Right lobe of liver (tissue), 4 donors: ENCODE measurements around the gene STON2.

Experiments used
- POLR2A ChIP-seq: fragments of 450-650 bp; IDR thresholded peaks from one replicate; pipeline ENCODE4 v1.6.1; 2017; ENCODE audit warnings: antibody characterized with exemption, mild to moderate bottlenecking
- TF ChIP-seq, protein P1 (sequence below), 4 donors: fragments of 200-600 bp in 3 of 4; fragments of 450-650 bp in 1 of 4; IDR thresholded peaks; one replicate each; pipeline versions ENCODE4 v1.5.1 to v1.8.0; 2016 to 2022; ENCODE audit warnings: antibody characterized with exemption in 4 of 4, mild to moderate bottlenecking in 2 of 4
- donor health status: DM: no; HTN: no; CAD: no.
- donor health status: DM: no; HTN: no; CAD: no.
- donor health status: DM: no; HTN: yes; CAD: no.

DNA sequence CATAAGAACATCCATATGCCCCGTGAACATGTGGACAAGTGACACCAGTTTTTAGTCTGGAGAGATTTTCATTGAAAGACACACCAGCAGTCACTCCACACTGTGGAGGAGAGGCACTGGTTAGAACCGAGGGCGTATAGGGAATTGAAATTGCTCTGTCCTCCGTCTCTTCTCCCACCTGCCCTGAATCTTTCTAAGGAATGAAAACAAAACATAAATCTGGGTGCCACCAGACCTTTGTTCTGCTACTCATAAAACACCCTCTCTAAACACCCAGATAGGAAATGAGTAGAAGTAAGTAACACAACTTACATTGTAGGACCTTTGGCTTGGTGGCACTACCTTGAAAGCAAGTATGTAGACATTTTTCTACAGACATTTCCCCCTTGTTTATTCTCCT lies 37.1 kb upstream of the STON2 start:
- TF ChIP-seq POLR2A: no peak
- TF ChIP-seq, protein P1, sequence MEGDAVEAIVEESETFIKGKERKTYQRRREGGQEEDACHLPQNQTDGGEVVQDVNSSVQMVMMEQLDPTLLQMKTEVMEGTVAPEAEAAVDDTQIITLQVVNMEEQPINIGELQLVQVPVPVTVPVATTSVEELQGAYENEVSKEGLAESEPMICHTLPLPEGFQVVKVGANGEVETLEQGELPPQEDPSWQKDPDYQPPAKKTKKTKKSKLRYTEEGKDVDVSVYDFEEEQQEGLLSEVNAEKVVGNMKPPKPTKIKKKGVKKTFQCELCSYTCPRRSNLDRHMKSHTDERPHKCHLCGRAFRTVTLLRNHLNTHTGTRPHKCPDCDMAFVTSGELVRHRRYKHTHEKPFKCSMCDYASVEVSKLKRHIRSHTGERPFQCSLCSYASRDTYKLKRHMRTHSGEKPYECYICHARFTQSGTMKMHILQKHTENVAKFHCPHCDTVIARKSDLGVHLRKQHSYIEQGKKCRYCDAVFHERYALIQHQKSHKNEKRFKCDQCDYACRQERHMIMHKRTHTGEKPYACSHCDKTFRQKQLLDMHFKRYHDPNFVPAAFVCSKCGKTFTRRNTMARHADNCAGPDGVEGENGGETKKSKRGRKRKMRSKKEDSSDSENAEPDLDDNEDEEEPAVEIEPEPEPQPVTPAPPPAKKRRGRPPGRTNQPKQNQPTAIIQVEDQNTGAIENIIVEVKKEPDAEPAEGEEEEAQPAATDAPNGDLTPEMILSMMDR (IDR thresholded peaks at IDR 0.05): no peak
